Measurements from ENCODE around the gene MAFB. TPM values are rescaled to one million over a fixed set of nuclear protein-coding genes. Genes with fewer than 3 reads are reported as not detected.
A peak's percentile ranks its signal among the peaks of the same experiment; 100 is the strongest.

Gene MAFB
- polyA plus RNA-seq, 3 donors from 2014 or later: 0.09 TPM; not detected in 1

DNA sequence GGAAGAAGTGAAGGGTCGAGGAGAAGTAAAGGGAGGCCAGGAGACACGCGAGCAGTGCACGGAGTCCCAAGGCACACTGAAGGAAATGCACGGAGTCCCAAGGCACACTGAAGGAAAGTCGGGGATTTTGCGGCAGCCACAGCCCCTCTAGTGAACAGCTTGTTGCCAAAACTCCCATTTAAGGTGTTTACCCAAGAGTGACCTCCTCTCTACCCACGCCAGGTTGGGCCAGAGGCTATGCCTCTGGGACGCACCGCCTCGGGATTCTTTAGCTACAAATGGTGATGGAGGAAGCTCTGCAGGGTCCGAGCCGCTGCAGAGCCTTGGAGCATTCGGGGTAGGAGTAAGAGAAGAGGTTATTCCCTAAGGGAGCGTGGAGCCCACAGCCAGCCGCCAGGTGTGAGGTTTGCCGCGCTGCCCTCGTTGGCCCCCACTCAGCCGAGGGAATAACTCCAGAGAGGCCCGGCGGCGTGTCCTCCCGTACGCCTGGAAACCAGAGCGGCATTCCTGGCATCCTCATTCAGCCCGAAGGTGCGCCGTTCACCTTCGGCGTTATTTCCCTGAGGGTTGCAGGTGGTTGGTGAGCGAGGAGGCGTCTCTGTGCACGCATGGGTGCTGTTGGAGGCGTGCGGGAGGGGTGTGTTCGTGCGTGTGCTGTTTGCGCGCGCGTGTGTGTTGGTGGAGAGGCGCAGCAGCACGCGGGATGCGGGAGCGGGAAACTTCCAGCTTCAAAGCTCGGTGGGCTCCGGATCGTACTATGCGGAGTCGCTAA lies 3.4 kb upstream of the MAFB start:
- Mint-ChIP-seq H3K27ac (no peak overlapping the region), H3K4me3 (peak overlapping the region in 1 of 5 donors; percentile 38), H3K27me3 (ENCODE audit: low read depth in 3 of 3) (peaks cover 22 to 45% (median 28%) of the 10 kb centered on the region in 3 donors), H3K9me3 (peaks cover 0 to 1% (median 0%) of the 10 kb centered on the region in 6 donors), H3K36me3 (no peaks in the 10 kb centered on the region), H3K4me1 (peaks cover 6 to 13% of the 10 kb centered on the region in 2 donors)
- no peak for DNase-seq

DNA sequence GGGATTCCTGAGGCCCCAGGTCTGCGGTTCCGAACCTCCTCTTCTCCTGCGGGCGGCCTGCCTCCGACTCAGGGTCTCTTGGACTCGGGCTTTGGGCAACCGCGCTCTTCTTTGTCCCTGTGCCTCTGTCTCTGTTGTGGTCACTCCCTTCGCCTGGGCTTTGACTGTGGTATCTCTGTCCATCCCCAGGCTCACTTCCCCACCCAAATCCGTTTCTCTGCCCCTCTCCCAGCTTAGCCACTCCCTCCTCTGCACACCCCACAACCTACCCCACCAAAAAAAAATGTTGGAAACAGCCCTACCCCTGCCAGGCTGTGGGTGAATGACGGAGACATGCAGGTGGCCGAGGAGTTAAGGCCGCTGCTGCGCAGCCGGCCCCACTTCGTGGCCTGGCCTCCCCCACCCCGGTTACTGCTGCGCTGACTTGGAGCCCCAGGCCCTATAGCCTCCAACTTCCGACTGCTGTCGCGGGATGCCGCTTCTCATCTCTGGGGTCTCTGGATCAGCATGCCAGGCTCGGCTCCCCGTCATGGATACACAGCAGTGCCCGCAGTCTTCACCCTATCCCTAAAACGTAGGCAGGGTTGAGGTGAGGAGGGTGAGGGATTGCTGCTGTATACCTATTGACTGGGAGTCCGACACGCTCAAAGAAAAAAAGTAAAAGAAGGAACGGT lies 2.7 kb upstream of the MAFB start:
- Mint-ChIP-seq H3K9me3 (peaks cover 0 to 1% (median 0%) of the 10 kb centered on the region in 6 donors), H3K4me3 (peak overlapping the region in 2 of 5 donors; percentile 5 to 38), H3K27me3 (ENCODE audit: low read depth in 3 of 3) (peaks cover 23 to 46% (median 33%) of the 10 kb centered on the region in 3 donors), H3K36me3 (no peaks in the 10 kb centered on the region), H3K27ac (no peak overlapping the region), H3K4me1 (peaks cover 6 to 17% of the 10 kb centered on the region in 2 donors)
- no peak for DNase-seq

DNA sequence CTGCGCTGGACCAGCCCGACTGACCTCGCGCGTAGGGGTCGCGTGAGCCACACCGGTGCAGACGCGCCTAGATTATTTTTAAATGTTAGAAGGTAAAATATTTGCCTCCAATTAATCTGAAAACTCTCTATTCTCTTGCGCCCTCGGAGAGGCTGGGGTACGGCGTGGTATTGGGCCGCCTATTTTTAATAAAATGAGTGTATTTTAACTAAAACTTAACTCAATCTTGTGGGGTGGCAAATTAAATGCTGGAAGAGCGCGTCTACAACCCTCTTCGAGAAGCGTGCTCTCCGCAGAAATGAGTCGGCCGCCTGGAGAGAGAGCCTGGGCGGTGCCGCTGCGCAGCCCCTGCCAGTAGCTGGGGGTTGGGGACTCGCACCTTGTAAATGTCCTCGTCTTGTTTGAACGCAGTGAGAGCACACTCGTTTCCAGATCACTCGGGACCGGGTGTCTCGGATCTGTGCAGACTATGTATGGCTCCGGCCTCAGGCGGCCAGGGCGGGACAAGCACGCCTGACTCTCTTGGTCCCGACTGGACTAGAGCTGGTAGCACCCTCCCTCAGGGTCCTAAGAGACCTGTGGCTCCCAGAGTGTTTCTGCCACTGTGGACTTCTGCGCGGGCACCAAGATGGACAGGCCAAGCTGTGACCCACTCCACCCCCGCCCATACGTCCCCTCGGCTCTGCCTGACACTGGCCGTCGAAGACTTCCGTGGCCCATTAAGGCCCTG lies 2.0 kb upstream of the MAFB start:
- Mint-ChIP-seq H3K9me3 (peaks cover 0 to 1% (median 0%) of the 10 kb centered on the region in 6 donors), H3K4me3 (peak overlapping the region in 3 of 5 donors; percentile 14 to 23 (median 18)), H3K27ac (no peak overlapping the region), H3K36me3 (no peaks in the 10 kb centered on the region), H3K27me3 (ENCODE audit: low read depth in 3 of 3) (peaks cover 22 to 45% (median 32%) of the 10 kb centered on the region in 3 donors), H3K4me1 (peaks cover 6 to 18% of the 10 kb centered on the region in 2 donors)
- no peak for DNase-seq

DNA sequence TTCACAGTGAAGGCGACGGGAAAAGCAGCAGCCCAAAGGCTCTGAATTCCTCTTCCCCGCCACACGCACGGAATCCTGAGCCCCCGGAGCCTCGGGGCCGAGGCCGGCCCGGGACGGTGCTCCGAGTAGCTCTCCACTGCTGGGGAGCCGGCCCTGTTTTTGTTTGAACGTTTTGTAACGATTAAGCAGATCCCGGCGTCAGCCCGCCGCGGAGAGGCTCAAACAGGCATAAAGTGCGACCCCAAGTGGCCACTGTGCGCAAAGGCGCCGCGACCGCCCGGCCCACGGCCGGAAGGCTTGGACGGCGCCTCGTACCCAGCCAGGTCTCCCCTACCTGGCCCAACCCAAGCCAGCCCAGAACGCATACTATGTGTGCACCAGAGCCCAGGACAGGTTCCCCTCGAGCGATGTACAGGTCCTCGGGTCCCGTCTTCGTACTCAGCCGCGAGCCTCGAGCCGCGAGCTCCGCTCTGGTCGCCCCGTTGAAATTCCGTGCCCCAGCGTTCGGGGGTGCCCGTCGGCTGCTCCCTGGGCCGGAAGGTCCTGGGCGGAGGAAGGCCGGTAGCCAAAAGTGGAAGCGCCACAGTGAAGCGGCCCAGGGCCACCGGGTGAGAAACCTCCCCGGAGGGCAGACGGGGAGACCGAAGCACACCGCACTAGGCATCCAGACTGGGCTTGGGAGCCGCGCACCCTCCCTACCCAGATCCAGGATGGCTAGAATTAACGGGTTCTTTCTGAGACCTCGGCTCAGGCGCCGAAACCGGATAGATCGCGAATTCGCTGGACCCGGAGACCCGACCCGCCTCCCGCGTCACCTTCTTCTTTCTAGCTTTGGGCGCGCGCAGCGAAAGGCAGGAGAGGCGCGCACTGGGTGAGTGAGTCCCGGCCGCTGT lies 1.2 kb upstream of the MAFB start:
- DNase-seq: peak; percentile 41 to 57 (median 43)
- Mint-ChIP-seq H3K4me3 (peak overlapping the region; percentile 74 to 86 (median 80)), H3K27me3 (ENCODE audit: low read depth in 3 of 3) (peaks cover 20 to 46% (median 32%) of the 10 kb centered on the region in 3 donors), H3K27ac (no peak overlapping the region), H3K4me1 (peaks cover 6 to 18% of the 10 kb centered on the region in 2 donors), H3K9me3 (peaks cover 0 to 1% (median 0%) of the 10 kb centered on the region in 6 donors), H3K36me3 (no peaks in the 10 kb centered on the region)

- no peaks in the 10 kb centered on the region for H3K9me3 Mint-ChIP-seq
- peak overlapping the region; percentile 53 to 67 (median 58) for H3K4me3 Mint-ChIP-seq
- no peak for DNase-seq
- no peak overlapping the region for H3K27ac Mint-ChIP-seq
- H3K4me1 Mint-ChIP-seq: peaks cover 6 to 18% of the 10 kb centered on the region in 2 donors
- H3K27me3 Mint-ChIP-seq (ENCODE audit: low read depth in 3 of 3): peaks cover 25 to 49% (median 35%) of the 10 kb centered on the region in 3 donors
- H3K36me3 Mint-ChIP-seq: no peaks in the 10 kb centered on the region
Observed at GRCh38 chr20:40688129-40689099, 622 bp downstream of the MAFB start.

- DNase-seq: no peak
- no peak overlapping the region for H3K27ac Mint-ChIP-seq
- no peaks in the 10 kb centered on the region for H3K36me3 Mint-ChIP-seq
- peaks cover 25 to 47% (median 39%) of the 10 kb centered on the region in 3 donors for H3K27me3 Mint-ChIP-seq (ENCODE audit: low read depth in 3 of 3)
- H3K9me3 Mint-ChIP-seq: no peaks in the 10 kb centered on the region
- peaks cover 6 to 18% of the 10 kb centered on the region in 2 donors for H3K4me1 Mint-ChIP-seq
- peak overlapping the region in 2 of 5 donors; percentile 9 to 24 for H3K4me3 Mint-ChIP-seq
Observed at GRCh38 chr20:40687384-40688128, 1.5 kb downstream of the MAFB start.

GRCh38 chr20:40686893-40687292 lies 2.1 kb downstream of the MAFB start:
- no peak for DNase-seq
- Mint-ChIP-seq H3K4me3 (peak overlapping the region in 3 of 5 donors; percentile 47 to 54 (median 53)), H3K9me3 (no peaks in the 10 kb centered on the region), H3K27me3 (ENCODE audit: low read depth in 3 of 3) (peaks cover 26 to 43% (median 38%) of the 10 kb centered on the region in 3 donors), H3K27ac (no peak overlapping the region), H3K4me1 (peaks cover 6 to 18% of the 10 kb centered on the region in 2 donors), H3K36me3 (no peaks in the 10 kb centered on the region)

- Mint-ChIP-seq H3K36me3 (no peaks in the 10 kb centered on the region), H3K9me3 (no peaks in the 10 kb centered on the region), H3K27ac (no peak overlapping the region), H3K4me1 (peaks cover 6 to 18% of the 10 kb centered on the region in 2 donors), H3K27me3 (ENCODE audit: low read depth in 3 of 3) (peaks cover 24 to 41% (median 38%) of the 10 kb centered on the region in 3 donors), H3K4me3 (peak overlapping the region in 3 of 5 donors; percentile 32 to 53 (median 47))
- DNase-seq: no peak
Observed at GRCh38 chr20:40686434-40686882, 2.6 kb downstream of the MAFB start.

GRCh38 chr20:40685349-40685748 lies 3.7 kb downstream of the MAFB start:
- DNase-seq: no peak
- peaks cover 24 to 35% (median 32%) of the 10 kb centered on the region in 3 donors for H3K27me3 Mint-ChIP-seq (ENCODE audit: low read depth in 3 of 3)
- H3K27ac Mint-ChIP-seq: no peak overlapping the region
- H3K36me3 Mint-ChIP-seq: no peaks in the 10 kb centered on the region
- H3K9me3 Mint-ChIP-seq: no peaks in the 10 kb centered on the region
- H3K4me3 Mint-ChIP-seq: no peak overlapping the region
- peaks cover 0 to 18% of the 10 kb centered on the region in 2 donors for H3K4me1 Mint-ChIP-seq

DNA sequence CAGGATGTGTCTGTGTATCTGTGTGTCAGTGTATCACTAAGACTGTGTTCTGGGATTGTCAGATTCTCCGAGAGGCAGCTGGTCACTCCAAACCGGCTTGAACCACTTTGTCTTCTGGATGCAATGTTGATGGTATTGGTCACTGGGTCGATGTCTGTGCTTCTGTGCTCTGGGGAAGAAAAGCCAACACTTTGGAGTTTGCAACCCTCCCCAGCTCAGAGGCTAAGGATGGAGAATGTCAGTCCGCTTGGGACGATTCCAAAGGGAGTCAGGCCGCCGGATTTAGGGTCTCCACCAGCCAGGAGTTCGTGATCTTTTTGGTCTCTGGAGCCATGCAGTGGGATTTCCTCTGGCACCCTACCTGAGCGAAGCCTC lies 5.2 kb downstream of the MAFB start:
- no peak for DNase-seq
- peaks cover 24 to 33% (median 30%) of the 10 kb centered on the region in 3 donors for H3K27me3 Mint-ChIP-seq (ENCODE audit: low read depth in 3 of 3)
- H3K9me3 Mint-ChIP-seq: no peaks in the 10 kb centered on the region
- H3K4me3 Mint-ChIP-seq: no peak overlapping the region
- no peaks in the 10 kb centered on the region for H3K36me3 Mint-ChIP-seq
- peaks cover 0 to 10% of the 10 kb centered on the region in 2 donors for H3K4me1 Mint-ChIP-seq
- H3K27ac Mint-ChIP-seq: no peak overlapping the region

- no peak overlapping the region for H3K27ac Mint-ChIP-seq
- peaks cover 22 to 33% (median 28%) of the 10 kb centered on the region in 3 donors for H3K27me3 Mint-ChIP-seq (ENCODE audit: low read depth in 3 of 3)
- H3K9me3 Mint-ChIP-seq: peaks cover 0 to under 1% (median 0%) of the 10 kb centered on the region in 6 donors
- H3K4me1 Mint-ChIP-seq: peaks cover 0 to 8% of the 10 kb centered on the region in 2 donors
- no peak for DNase-seq
- no peaks in the 10 kb centered on the region for H3K36me3 Mint-ChIP-seq
- no peak overlapping the region for H3K4me3 Mint-ChIP-seq
Observed at GRCh38 chr20:40683221-40683893, 5.7 kb downstream of the MAFB start.

All from immature natural killer cell (primary cell).